Peyer's patch (tissue), 4 donors: ENCODE measurements around the gene PSMD8.

Experiments
- CTCF ChIP-seq, 6 experiments: fragments of 450-650 bp in 4 of 6; fragments of 200-600 bp in 2 of 6; sonication (generic) in 1 of 6; IDR thresholded peaks; one replicate each; pipeline ENCODE4 v1.5.1; 2017 to 2019; ENCODE audit warnings: antibody characterized with exemption in 6 of 6, mild to moderate bottlenecking in 3 of 6, moderate library complexity in 1 of 6
- POLR2A ChIP-seq, 2 donors: fragments of 450-650 bp; IDR thresholded peaks; one replicate each; pipeline ENCODE4 v1.5.1; 2017; ENCODE audit warnings: antibody characterized with exemption in 2 of 2, mild to moderate bottlenecking in 2 of 2, moderate library complexity in 2 of 2

DNA sequence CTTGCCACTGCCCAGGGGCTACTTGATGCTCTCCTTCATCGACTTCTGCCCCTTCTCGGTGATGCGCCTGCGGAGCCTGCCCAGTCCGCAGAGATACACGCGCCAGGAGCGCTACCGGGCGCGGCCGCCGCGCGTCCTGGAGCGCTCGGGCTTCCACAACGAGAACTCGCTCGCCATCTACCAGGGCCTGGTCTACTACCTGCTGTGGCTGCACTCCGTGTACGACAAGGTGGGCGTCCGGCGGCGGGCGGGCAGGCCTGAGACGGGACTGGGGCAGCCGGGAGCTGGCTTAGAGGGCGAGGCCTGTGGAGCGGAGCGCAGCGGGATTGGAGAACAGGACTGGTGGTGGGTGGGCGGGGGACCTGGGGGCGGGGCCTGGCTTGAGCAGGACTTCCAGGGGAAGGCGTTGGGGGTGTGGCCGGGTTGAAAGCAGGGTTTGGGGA is 12.7 kb upstream of the PSMD8 start:
- TF ChIP-seq CTCF (IDR thresholded peaks at IDR 0.05) (peak in 5 of 6 experiments; percentile 8 to 53 (median 42)), POLR2A (IDR thresholded peaks at IDR 0.05) (no peak)
